DOHH2 (cell line): ENCODE results near the gene PIGR.

Experiments used
- H3F3A ChIP-seq: fragments of 200-600 bp; sonication (generic), shearing (Covaris generic); 2 replicates; pipeline ENCODE4 v1.6.0; 2016; ENCODE audit warnings: antibody characterized with exemption, mild to moderate bottlenecking; ENCODE audit not compliant: control insufficient read depth, insufficient read depth
- H3K27ac ChIP-seq: fragments of 200-600 bp; sonication (generic); 2 replicates; pipeline ENCODE4 v1.5.1; 2014; ENCODE audit warnings: low read depth, mild to moderate bottlenecking, low read length, moderate library complexity
- H3K27me3 ChIP-seq: fragments of 200-600 bp; sonication (generic); 2 replicates; pipeline ENCODE4 v1.6.1; 2014; ENCODE audit warnings: mild to moderate bottlenecking, low read length, mixed read lengths; ENCODE audit not compliant: control insufficient read depth
- H3K36me3 ChIP-seq: fragments of 200-600 bp; sonication (generic); 2 replicates; pipeline ENCODE4 v1.6.1; 2014; ENCODE audit warnings: mild to moderate bottlenecking, low read length, moderate library complexity, mixed read lengths; ENCODE audit not compliant: control insufficient read depth
- H3K4me1 ChIP-seq: fragments of 200-600 bp; sonication (generic); 2 replicates; pipeline ENCODE4 v1.6.1; 2014; ENCODE audit warnings: mild to moderate bottlenecking, low read length, mixed read lengths; ENCODE audit not compliant: control insufficient read depth
- H3K4me2 ChIP-seq: fragments of 200-600 bp; sonication (generic); 2 replicates; pipeline ENCODE4 v1.6.0; 2014; ENCODE audit warnings: mild to moderate bottlenecking, low read length, moderate library complexity
- H3K4me3 ChIP-seq: fragments of 200-600 bp; sonication (generic); 2 replicates; pipeline ENCODE4 v1.5.1; 2014; ENCODE audit warnings: mild to moderate bottlenecking, low read length, mixed read lengths
- H3K79me2 ChIP-seq: fragments of 200-600 bp; sonication (generic); 2 replicates; pipeline ENCODE4 v1.6.1; 2014; ENCODE audit warnings: mild to moderate bottlenecking, low read length, mixed read lengths; ENCODE audit not compliant: control insufficient read depth
- H3K9me2 ChIP-seq: fragments of 200-600 bp; sonication (generic); replicated peaks from 2 replicates; pipeline ENCODE4 v1.6.1; 2014; ENCODE audit warnings: mild to moderate bottlenecking, low read length, mixed read lengths; ENCODE audit not compliant: control insufficient read depth
- H3K9me3 ChIP-seq: fragments of 200-600 bp; sonication (generic); 2 replicates; pipeline ENCODE4 v1.6.1; 2014; ENCODE audit warnings: antibody characterized with exemption, low read length, mixed read lengths; ENCODE audit not compliant: control insufficient read depth, insufficient read depth
- H4K20me1 ChIP-seq: fragments of 200-600 bp; sonication (generic); 2 replicates; pipeline ENCODE4 v1.6.0; 2014; ENCODE audit warnings: low read depth, mild to moderate bottlenecking, antibody characterized with exemption, low read length, moderate library complexity; ENCODE audit not compliant: control insufficient read depth, insufficient read depth
- EZH2phosphoT487 ChIP-seq: fragments of 200-600 bp; sonication (generic); IDR thresholded peaks from 2 replicates; pipeline ENCODE4 v1.6.1; 2017; ENCODE audit warnings: borderline replicate concordance, mild to moderate bottlenecking, antibody characterized with exemption, low read length, moderate library complexity, mixed read lengths
- TF ChIP-seq, protein P1 (sequence below): fragments of 200-600 bp; sonication (generic); IDR thresholded peaks from one replicate; pipeline ENCODE4 v1.5.1; 2014; ENCODE audit warnings: antibody characterized with exemption, mild to moderate bottlenecking, low read depth, low read length; ENCODE audit not compliant: poor library complexity, severe bottlenecking

PIGR gene

DNA sequence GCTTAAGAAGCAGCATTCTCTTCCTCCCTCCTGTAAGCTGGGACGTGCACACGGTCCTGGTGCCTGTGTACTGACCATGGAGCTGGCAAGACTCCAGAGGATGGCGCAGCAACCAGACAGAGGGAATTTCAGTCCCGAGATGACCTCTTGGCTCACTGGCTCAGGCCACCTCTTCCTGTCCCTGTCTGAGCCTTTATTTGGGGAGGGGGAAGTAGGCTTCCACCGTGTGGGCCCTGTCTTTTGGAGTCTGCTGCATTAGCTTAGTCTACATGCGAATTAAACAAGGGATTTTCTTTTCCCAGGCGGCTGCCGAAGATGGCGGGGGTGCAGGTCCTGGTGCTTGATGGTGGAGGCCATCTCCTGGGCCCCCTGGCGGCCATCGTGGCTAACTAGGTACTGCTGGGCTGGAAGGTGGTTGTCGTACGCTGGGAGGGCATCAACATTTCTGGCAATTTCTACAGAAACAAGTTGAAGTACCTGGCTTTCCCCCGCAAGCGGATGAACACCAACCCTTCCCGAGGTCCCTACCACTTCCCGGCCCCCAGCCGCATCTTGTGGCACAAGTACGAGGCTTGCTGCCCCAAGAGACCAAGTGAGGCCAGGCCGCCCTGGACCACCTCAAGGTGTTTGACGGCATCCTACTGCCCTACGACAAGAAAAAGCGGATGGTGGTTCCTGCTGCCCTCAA is 38.8 kb downstream of the PIGR start:
- Histone ChIP-seq H3K36me3 (no peaks in the 10 kb centered on the region), H3K4me1 (peaks cover 2% of the 10 kb centered on the region; the same call in 1 of the 2 replicates), H3K79me2 (no peaks in the 10 kb centered on the region), H3K4me2 (no peak overlapping the region), H3K27ac (no peak overlapping the region), H3K4me3 (no peak overlapping the region), H3K27me3 (peaks cover 50% of the 10 kb centered on the region), H4K20me1 (no peaks in the 10 kb centered on the region), H3F3A (no peaks in the 10 kb centered on the region), H3K9me2 (no peaks in the 10 kb centered on the region), H3K9me3 (no peaks in the 10 kb centered on the region)
- no peak for TF ChIP-seq EZH2phosphoT487
- TF ChIP-seq, protein P1, sequence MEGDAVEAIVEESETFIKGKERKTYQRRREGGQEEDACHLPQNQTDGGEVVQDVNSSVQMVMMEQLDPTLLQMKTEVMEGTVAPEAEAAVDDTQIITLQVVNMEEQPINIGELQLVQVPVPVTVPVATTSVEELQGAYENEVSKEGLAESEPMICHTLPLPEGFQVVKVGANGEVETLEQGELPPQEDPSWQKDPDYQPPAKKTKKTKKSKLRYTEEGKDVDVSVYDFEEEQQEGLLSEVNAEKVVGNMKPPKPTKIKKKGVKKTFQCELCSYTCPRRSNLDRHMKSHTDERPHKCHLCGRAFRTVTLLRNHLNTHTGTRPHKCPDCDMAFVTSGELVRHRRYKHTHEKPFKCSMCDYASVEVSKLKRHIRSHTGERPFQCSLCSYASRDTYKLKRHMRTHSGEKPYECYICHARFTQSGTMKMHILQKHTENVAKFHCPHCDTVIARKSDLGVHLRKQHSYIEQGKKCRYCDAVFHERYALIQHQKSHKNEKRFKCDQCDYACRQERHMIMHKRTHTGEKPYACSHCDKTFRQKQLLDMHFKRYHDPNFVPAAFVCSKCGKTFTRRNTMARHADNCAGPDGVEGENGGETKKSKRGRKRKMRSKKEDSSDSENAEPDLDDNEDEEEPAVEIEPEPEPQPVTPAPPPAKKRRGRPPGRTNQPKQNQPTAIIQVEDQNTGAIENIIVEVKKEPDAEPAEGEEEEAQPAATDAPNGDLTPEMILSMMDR: peak; percentile 33

DNA sequence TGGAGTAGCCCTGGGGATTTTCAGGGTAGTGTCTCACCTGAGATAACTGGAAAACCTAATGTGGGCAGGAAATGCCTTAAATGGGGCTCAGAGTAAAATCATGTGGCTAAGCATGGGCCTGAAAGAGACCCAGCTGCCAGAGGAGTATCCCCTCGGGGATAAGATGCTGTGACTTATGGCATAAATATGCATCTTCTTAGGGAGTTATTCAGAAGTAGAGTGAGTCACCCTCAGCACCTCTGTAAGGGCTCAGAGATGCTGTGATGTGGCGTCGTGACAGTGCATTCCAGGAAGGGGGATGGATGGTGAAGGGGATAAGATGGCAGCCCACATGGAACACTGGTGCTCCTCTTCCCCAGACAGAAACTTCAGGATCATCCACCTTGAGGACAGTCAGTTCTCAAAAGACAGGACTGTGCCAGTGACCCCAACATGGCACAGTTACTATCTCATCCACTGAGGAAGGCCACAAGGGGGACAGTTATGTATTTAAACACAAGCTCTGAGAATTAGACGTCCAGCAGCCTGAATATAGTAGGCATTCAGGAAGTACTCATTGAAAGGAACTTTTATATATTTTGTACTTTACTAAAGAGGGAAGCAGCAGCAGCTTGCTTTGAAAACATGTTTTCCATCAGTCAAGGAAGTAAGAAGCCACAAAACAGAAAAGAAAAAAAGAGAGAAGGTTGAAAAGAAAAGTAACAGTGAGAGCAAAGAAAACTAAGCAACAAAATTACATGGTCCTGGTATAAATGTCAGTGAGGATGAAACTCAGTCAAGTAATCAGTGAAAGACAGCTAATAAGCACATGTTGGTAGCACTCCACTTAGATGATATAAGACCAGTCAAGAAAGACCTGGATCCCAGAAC is 40.7 kb downstream of the PIGR start:
- Histone ChIP-seq H3K4me2 (no peak overlapping the region), H3K36me3 (no peaks in the 10 kb centered on the region), H3K27ac (no peak overlapping the region), H3F3A (no peaks in the 10 kb centered on the region), H3K27me3 (peaks cover 45% of the 10 kb centered on the region), H3K9me2 (no peaks in the 10 kb centered on the region), H3K4me1 (peaks cover 2% of the 10 kb centered on the region; the same call in 1 of the 2 replicates), H4K20me1 (no peaks in the 10 kb centered on the region), H3K79me2 (no peaks in the 10 kb centered on the region), H3K4me3 (no peak overlapping the region), H3K9me3 (no peaks in the 10 kb centered on the region)
- TF ChIP-seq, protein P1: no peak
- no peak for TF ChIP-seq EZH2phosphoT487

DNA sequence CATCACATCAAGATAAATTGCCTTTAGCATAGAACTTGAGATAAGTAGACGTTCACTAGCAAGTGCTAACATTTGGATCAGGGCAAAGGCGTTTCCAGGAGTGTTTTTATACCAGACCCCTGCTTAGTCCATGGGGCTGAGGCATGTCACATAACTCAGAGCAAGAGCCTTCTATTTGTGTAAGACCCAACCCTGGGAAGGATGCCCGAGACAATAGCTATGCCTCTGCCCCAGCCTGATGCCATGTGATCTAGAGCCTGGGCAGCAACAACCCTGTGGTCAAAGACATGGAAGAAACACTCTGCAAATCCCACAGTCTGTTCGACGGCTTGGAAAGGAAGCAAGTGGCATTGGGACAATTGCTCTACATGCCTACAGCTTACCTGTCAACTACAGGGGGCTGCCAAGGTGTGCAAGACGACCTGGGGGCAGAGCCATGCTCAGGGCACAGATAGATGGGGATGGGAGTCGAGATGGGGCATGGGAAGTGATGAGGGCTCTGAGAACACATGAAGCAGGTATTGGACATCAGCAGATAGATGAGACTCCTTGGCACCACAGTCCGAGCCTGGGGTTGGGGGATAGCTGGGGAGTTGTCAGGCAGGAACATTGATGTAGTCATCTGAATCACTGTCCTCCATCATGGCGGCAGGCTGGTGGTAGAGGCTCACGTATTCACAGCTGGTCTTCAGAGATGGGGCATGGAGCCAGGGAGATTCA is 41.7 kb downstream of the PIGR start:
- Histone ChIP-seq H3K27me3 (peaks cover 36% of the 10 kb centered on the region), H3K9me3 (no peaks in the 10 kb centered on the region)

More for the DNA sequence above, 41.7 kb downstream of the PIGR start:
- no peak overlapping the region for H3K4me2 ChIP-seq
- H3K36me3 ChIP-seq: no peaks in the 10 kb centered on the region
- H3K4me1 ChIP-seq: peaks cover 2% of the 10 kb centered on the region; the same call in 1 of the 2 replicates
- no peaks in the 10 kb centered on the region for H3K79me2 ChIP-seq
- no peak overlapping the region for H3K27ac ChIP-seq
- H3K4me3 ChIP-seq: no peak overlapping the region
- H3K9me2 ChIP-seq: no peaks in the 10 kb centered on the region
- H3F3A ChIP-seq: no peaks in the 10 kb centered on the region
- TF ChIP-seq, protein P1: no peak
- TF ChIP-seq EZH2phosphoT487: no peak
- H4K20me1 ChIP-seq: no peaks in the 10 kb centered on the region
